HPDE6-E6E7 (cell line): ENCODE data around the gene IRGQ.
"Not testable (repeated sequence)": the region's sequence is repeated elsewhere in the genome, so short reads cannot be mapped to it uniquely, and the experiment has no call there.

Source experiments
- DNase-seq: peaks from one replicate; pipeline ENCODE4 v3.0.0; 2011; ENCODE audit warnings: missing footprints; ENCODE audit errors: extremely low spot score

Gene IRGQ

DNA sequence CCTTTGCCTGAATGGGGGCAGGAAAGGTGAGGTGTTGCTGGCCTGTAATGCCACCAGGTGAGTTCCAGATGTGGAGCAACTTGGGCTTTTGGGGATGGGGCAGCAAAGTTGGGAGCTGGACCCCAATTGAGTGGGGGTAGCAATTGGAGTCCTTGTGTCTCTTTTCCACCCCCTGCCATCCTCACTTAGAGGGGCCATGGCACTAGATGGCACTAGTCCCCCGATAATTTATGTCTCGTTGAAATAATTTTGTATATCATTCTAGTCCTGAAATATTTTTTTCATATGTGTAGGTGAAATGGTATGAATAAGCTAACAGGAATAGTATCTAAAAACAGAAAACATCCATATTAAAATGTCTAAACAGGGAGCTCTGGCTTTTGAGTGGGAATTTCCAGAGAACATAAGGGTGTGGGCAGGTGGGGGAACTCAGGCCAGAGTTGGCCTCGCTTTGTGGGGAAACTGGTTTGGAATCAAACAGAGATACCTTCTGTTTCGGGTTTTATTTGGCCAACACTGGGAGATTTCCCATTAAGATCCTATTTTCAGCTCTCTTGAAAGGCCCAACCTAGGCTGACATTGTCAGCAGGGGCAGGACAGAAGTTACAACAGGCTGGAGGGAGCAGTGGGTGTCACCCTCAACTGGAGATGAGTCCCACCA lies 3.8 kb upstream of the IRGQ start:
- no peak for DNase-seq

DNA sequence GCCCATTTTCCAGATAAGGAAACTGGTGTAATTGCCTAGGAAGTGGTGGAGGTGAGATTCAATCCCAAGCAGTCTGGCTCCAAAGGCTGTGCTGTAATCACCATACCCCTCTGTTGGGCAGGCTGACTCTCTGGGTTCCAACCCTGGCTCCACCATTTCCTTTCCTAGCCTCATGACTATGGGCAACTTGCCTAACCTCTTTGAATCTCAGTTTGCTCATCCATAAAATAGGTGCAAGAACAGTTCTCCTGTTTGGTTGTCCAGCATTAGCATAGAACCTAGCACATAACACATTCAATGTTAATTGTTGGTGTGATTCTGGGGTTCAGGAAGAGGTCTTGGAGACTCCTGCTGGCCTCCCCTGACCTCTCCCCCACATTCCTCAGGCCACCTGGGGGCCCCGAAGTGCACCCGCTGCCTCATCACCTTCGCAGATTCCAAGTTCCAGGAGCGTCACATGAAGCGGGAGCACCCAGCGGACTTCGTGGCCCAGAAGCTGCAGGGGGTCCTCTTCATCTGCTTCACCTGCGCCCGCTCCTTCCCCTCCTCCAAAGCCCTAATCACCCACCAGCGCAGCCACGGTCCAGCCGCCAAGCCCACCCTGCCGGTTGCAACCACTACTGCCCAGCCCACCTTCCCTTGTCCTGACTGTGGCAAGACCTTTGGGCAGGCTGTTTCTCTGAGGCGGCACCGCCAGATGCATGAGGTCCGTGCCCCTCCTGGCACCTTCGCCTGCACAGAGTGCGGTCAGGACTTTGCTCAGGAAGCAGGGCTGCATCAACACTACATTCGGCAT lies 2.7 kb upstream of the IRGQ start:
- DNase-seq, result no peak

DNA sequence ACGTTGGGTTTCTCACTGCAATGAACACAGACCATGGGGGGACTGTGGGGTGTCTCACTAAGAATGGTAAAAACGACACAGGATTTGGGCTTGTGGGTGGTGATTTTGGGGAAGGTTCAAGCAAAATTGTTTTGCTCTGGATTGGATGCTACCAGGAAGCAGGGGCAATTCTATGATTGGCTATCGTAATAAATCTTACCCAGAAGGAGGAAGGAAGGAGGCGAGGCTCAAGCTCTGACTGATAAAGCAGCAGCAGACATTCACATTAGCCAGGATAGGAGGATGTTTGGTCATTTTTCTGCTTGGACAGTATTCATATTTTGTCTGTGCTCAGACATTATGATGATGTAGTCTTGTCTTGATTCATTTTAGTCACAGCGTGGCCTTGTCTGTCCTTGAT lies 1.9 kb upstream of the IRGQ start:
- no peak for DNase-seq

DNA sequence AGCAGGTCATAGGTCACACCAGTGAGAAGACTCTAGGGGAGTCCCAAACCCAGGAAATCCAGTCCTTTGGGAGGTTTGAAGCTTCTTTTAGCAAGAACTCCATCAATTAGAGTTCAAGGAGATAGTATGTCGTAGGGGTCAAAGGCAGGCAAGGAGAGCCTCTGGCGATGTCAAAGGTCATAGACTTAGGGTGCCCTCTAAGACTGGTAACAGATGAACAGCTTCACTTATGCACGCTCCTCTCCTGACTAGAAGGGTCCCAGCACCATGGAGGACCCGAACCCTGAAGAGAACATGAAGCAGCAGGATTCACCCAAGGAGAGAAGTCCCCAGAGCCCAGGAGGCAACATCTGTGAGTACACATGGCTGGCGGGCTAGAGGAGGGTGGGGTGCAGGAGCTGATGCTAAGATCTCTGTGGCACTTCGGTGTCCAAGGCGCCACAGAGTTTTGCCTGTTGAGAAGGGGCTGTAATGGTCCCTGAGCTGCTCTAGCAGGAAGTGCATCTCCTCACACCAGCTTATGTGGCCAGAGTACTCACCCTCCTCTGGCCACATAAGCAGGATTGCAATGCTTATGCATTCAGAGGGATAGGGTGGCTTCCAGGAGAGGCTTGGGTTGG lies 1.0 kb upstream of the IRGQ start:
- no peak for DNase-seq

DNA sequence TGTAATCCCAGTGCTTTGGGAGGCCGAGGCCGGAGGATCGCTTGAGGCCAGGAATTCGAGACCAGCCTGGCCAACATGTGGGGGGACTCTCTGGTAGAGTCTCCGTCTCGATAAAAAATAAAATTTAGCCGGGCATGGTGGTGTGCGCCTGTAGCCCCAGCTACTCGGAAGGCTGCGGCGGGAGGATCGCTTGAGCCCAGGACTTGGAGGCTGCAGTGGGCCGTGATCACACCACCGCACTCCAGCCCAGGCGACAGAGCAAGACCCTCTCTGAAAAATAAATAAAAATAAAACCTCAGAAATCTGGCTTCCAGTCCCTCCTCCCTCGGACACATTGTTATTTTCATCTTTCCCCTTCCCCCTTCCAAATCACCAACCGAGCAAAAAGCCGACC lies 332 bp downstream of the IRGQ start:
- no peak for DNase-seq

DNA sequence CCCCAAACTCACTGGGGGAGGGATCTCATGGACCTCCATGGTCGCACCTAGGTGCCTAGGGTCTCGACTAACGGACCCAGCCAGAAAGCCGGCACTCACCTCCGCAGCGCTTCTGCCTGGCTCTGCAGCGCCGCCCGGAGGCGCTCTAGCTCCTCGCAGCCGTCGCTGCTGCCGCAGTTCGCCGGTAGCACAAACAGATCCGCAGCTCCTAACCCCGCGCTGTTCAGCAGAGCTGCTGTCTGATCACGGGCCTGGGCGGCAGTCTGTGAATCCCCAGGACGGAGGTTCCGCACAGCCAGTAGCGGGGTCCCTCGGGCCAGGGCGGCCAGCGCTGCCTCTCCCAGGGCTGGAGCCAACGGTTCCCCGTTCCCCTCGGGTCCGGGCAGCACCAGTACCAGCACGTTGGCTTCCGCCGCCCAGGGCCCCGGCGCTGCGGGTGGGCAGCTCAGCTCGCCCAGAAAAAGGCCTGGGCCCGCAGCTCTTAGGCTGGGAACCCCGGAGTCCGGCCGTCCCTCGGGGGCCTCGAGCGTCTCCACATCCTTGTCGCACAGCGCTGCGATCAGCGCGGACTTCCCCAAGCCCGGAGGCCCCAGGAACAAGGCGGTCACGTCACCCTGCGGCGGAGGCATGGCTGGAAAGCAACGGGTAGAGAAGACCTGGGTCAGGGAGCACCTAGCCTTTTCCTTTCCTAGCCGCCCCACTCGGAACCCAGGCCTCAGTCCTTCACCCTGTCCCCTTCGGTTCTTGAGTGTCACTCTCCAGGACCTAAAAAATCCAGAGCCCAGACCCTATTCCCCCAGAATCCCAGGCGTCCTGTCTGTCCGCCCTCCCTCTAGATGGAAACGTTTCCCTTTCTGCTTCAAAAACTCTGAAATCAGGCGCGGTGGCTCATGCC lies 977 bp downstream of the IRGQ start:
- peak; percentile 54 for DNase-seq

DNA sequence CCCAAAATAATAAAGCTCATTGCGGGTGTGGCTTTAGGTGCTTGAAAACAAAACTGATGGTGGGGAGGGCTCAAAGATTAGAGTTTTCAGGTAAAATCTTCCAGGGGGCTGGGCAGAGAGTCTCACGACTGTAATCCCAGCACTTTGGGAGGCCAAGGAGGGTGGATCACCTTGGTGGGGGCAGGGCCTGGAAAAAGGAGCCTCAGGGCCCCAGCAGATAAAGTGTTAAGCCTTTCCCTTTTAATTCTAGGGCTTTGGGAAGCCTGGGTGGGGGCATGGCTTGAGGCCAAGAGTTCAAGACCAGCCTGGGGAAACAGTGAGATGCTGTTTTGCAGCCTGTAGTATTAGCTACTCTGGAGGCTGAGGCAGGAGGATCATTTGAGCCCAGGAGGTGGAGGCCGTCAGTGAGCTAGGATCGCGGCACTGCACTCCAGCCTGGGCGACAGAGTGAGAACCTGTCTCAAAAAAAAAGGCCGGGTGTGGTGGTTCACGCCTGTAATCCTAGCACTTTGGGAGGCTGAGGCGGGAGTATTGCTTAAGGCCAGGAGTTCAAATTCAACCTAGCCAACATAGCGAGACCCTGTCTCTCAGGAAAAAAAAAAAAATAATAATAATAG lies 1.7 kb downstream of the IRGQ start:
- DNase-seq, result no peak

DNA sequence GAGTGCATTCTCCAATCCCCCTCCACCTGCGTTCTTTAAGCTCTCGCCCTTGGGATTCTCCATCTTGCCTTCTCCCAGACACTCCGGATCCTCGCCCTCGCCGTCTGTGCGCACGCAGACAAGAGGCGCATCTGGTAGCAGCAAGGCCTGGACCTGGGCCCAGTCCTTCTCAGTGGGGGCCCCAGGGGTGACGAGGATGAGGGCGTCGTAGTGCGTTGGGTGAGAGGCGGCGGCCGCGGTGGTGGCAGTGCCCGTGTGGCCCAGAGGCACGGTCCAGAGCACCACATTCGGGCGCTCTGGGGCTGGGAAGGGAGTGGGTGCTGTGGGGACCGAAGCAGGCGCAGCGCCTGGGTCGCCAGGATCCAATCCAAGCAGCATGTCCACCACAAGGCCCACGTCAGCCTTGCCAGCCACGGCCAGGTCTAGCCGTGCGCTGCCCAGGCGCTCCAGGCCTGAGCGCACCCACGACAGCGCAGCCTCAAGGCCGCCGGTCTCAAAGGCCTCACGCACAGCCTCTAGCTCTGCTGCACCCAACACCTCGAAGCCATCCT lies 3.1 kb downstream of the IRGQ start:
- DNase-seq, result no peak

DNA sequence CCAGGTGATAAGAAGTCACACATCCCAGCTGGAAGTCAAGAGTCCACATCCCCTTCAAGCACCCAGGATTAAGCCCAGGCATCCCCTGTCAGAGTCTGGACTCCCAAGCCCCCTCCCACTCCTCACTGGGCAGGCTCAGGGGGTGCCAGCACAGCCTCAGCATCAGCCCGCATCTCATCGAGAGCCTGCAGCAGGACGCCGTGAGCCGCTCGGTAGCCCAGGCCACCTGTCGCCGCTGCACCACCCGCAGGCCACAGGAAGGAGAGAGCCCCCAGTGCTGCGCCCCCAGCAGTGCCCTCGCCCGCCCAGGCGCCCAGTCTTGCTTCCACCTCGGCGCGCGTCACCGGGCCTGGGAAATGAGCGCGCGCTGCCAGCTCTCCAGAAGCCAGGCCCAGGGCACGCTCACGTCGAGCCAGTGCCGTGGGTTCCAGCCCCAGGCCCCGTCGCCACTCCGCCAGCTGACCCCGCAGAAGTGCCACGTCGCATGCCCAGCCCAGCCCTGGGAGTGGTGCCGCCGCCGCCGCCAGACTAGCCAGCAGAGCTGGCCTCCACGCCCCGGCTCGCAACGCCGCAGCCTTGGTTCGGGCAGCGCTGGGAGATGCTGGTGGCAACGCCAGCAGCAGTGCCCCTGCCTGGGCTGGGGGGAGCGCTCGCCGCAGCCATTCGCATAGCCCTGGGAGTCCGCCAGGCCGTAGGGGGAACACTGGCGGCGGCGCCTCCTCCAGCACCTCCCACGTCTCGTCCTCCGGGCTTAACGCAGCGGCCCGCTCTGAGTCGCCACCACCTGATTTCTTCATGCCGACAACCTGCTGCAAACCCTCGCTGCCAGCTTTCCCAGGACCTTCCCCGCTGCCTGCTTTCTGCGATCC lies 3.8 kb downstream of the IRGQ start:
- no peak for DNase-seq

DNA sequence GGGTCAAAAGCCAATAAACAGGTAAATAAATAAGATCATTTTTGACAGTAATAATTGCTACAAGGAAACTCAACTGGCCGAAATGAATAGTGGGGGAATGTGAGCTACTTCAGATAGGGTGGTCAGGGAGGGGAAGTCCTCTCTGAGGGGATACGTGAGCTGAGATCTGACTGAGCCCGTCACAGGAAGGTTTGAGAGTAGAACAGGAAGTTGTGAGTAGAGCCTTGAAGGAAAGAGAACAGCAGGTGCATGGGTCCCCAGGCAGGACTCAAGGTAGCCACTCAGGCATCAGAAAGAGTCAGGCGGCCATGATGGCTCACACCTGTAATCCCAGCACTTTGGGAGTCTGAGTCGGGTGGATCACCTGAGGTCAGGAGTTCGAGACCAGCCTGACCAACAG lies 6.3 kb downstream of the IRGQ start:
- DNase-seq, result no peak

DNA sequence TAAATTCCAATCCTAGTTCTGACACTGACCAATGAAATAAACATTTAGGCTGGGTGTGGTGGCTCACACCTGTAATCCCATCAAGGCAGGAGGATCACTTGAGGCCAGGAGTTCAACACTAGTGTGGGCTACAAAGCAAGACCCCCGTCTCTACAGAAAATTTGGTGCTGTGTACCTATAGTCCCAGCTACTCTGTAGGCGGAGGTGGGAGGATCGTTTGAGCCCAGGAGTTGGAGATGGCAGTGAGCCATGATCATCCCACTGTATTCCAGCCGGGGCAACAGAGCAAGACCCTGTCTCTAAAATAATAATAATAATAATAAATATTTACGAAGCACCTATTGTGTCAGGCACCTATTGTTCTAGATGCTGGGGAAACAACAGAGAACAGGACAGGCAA lies 6.7 kb downstream of the IRGQ start:
- no peak for DNase-seq

DNA sequence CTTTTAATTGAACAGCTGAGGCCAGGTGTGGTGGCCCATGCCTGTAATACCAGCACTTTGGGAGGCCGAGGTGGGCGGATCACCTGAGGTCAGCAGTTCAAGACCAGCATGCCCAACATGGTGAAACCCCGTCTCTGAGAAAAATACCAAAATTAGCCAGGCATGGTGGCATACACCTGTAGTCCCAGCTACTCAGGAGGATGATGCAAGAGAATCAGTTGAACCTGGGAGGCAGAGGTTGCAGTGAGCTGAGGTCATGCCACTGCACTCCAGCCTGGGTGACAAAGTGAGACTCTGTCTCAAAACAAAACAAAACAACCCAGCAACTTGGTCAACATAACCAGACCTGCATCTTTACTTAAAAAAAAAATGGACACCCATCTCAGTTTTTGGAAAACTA lies 8.9 kb downstream of the IRGQ start:
- not testable (repeated sequence) for DNase-seq

DNA sequence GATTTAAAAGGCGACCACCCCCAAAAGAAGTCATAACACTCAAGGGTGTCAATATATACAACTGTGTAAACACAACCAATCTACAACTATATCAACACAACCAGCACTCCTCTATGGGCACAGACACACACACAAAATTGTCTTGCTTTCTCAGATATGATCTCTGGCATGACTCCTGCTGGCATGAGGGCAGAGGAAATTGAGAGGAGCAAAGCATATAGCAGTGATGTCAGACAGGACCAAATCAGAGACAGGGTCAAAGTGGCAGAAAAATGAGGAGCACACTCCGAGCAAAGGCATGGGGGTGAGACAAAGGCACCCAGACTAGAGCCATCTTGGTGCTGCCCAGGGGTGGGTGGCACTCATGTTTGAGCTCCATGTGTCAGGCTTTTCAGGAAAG lies 9.6 kb downstream of the IRGQ start:
- DNase-seq, result no peak

DNA sequence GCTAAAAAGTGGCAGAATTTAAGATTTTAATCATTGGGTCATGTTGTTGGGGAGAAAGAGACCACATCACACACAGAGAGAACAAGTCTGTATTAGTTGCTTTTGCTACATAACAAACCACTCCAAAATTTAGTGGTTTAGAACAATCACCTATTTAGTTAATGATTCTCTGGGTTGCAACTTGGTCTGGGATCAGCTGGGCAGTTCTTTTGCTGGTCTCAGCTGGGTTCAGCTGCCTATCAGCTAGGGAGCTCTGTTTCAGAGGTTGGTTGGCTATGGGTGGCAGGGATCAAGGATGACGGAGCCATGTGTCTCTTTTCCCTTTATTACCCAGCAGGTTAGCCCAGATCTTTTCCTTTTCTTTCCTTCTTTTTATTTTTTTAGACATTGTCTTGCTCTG lies 11.4 kb downstream of the IRGQ start:
- DNase-seq, result no peak

DNA sequence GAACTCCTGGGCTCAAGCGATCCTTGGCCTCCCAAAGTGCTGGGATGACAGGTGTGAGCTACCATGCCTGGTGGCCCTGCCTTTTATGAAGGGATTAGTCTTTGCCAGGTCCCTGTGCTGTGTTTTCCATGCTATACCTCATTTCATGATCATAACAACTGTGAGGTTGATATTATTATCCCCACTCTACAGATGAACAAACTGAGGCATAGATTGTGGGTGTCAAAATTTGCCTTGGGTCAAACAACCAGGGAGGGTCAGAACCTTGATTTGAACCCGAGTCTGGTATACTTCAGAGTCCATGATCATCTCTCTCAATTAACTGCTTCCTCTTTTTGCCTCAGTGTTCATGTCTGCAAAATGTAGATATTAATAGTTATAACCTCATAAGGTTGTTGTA lies 13.4 kb downstream of the IRGQ start:
- no peak for DNase-seq

DNA sequence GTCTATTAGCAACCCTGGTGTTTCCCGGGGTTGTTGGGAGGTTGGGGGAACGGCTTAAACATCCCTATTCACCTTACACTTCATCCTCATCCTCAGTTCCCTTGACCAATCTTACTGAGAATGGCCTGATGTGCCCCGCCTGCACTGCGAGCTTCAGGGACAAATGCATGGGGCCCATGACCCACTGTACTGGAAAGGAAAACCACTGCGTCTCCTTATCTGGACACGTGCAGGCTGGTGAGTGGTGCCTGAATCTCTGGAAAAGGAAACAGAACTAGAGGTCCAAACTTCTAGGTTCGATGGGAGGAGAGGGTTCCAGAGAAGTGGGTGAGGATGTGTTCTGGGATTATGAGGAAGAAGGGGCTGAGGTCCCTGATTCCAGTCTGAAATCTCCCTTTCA lies 14.5 kb downstream of the IRGQ start:
- no peak for DNase-seq

DNA sequence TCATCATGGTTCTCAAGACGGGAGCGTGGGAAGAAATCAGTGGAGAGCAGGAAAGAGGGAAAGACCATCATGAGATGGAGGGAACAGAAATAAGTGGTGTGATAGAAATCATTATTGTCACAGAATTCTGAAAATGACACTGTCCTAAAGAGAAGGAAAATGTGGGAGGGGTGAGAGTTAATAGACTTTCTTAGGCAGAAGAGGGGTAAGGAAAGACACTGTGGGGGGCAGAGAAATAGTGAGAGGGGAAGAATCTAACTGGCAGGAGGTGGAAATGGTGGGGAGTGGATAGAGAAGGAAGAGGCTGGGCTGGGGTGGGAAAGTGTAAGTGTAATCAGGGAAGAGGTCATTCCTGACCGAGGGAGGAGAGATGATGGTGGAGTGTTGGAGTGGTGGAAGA lies 17.1 kb downstream of the IRGQ start:
- DNase-seq, result no peak

DNA sequence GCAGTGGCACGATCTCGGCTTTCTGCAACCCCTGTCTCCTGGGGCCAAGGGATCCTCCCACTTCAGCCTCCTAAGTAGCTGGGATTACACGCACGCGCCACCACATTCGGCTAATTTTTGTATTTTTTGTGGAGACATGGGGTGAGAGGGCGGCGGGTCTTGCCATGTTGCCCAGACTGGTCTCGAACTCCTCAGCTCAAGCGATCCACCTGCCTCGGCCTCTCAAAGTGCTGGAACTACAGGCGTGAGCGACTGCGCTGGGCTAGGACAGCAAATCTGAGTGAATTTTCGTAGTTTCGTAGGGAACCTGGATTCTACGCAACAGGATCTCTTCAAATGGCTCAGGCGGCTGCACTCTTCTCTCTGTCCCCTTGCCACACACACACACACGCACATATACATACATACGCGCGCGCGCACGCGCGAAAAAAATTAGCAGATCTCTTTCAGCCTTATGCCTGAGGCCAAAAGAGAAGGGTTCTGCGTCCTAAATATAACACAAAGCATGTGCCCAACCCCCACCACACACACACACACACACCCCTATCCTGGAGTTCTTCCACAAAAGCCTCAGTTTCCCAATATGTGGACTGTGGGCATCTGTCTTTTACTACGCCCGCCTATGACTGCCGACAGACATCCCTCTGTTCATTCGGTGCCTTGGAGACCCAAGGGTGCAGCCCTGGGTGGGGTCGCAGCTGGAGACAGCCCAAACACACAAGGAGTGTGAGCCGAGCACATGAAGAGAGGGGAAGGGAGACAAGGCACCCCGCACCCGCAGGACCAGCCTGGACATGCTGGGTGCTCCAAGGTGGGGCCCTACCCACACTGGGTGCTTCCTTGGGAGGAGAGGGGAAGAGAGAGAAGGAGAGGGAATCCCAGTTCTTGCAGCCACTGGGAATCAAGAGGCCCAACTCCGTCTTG lies 19.7 kb downstream of the IRGQ start:
- no peak for DNase-seq
